ENCODE results near the gene KCTD10. TPM values are rescaled to one million over a fixed set of nuclear protein-coding genes. Genes with fewer than 3 reads are reported as not detected.

Gene KCTD10
- total and polyA plus RNA-seq, 2 of the 13 experiments (the other 11 are each of a cell fraction or from before 2014, with no cell fraction given): 6.9 to 25.4 TPM

- TF ChIP-seq ZBTB20 (CRISPR knock-in tag; IDR thresholded peaks at IDR 0.05; ENCODE audit: borderline replicate concordance, low read depth) (peak; percentile 28; the same call in 1 of the 2 replicates), ZNF33B (CRISPR knock-in tag; IDR thresholded peaks at IDR 0.05) (no peak), MYNN (CRISPR knock-in tag; IDR thresholded peaks at IDR 0.05; ENCODE audit: low read depth) (no peak), ZNF460 (CRISPR knock-in tag; IDR thresholded peaks at IDR 0.05; ENCODE audit: borderline replicate concordance) (no peak), GABPB1 (CRISPR knock-in tag; IDR thresholded peaks at IDR 0.05) (no peak), ZNF501 (CRISPR knock-in tag; IDR thresholded peaks at IDR 0.05) (peak; percentile 17; the same call in 1 of the 2 replicates), RFXAP (CRISPR knock-in tag; IDR thresholded peaks at IDR 0.05; ENCODE audit: borderline replicate concordance) (0 out of 2 replicates have a peak, but pooled peaks have one; percentile 26), SP1 (IDR thresholded peaks at IDR 0.05) (no peak), SP1 (CRISPR knock-in tag; IDR thresholded peaks at IDR 0.05) (no peak), ZEB1 (IDR thresholded peaks at IDR 0.05; ENCODE audit: insufficient replicate concordance, low read depth) (peak; percentile 56), YY1 (IDR thresholded peaks at IDR 0.05; ENCODE audit: insufficient read depth, insufficient replicate concordance, low read depth, low read length) (peak; percentile 29), RFXANK (CRISPR knock-in tag; IDR thresholded peaks at IDR 0.05) (no peak), NR2F2 (IDR thresholded peaks at IDR 0.05; ENCODE audit: borderline replicate concordance, low read depth) (no peak), ZBTB34 (CRISPR knock-in tag; IDR thresholded peaks at IDR 0.05) (0 out of 2 replicates have a peak, but pooled peaks have one; percentile 41), ZNF121 (CRISPR knock-in tag; IDR thresholded peaks at IDR 0.05) (0 out of 2 replicates have a peak, but pooled peaks have one; percentile 50), HHEX (CRISPR knock-in tag; IDR thresholded peaks at IDR 0.05) (0 out of 2 replicates have a peak, but pooled peaks have one; percentile 35), ZNF644 (CRISPR knock-in tag; IDR thresholded peaks at IDR 0.05; ENCODE audit: low read depth) (peak; percentile 63; the same call in 1 of the 2 replicates), XRCC5 (optimal IDR thresholded peaks at IDR 0.05; ENCODE audit: low read length) (peak; percentile 32)
- TF ChIP-seq, protein P1, sequence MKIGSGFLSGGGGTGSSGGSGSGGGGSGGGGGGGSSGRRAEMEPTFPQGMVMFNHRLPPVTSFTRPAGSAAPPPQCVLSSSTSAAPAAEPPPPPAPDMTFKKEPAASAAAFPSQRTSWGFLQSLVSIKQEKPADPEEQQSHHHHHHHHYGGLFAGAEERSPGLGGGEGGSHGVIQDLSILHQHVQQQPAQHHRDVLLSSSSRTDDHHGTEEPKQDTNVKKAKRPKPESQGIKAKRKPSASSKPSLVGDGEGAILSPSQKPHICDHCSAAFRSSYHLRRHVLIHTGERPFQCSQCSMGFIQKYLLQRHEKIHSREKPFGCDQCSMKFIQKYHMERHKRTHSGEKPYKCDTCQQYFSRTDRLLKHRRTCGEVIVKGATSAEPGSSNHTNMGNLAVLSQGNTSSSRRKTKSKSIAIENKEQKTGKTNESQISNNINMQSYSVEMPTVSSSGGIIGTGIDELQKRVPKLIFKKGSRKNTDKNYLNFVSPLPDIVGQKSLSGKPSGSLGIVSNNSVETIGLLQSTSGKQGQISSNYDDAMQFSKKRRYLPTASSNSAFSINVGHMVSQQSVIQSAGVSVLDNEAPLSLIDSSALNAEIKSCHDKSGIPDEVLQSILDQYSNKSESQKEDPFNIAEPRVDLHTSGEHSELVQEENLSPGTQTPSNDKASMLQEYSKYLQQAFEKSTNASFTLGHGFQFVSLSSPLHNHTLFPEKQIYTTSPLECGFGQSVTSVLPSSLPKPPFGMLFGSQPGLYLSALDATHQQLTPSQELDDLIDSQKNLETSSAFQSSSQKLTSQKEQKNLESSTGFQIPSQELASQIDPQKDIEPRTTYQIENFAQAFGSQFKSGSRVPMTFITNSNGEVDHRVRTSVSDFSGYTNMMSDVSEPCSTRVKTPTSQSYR (CRISPR knock-in tag; IDR thresholded peaks at IDR 0.05; ENCODE audit: borderline replicate concordance): peak; percentile 91
Measured at GRCh38 chr12:109494348-109494881, 17.3 kb upstream of the KCTD10 start (continued).

Data from HepG2 (cell line).